ENCODE data around the gene PTPRZ1. TPM values are rescaled to one million over a fixed set of nuclear protein-coding genes. Genes with fewer than 3 reads are reported as not detected.

PTPRZ1 gene
- total and polyA plus RNA-seq, 2 of the 13 experiments (the other 11 are each of a cell fraction or from before 2014, with no cell fraction given), result not detected

GRCh38 chr7:121824276-121824675 is 48.7 kb upstream of the PTPRZ1 start (continued):
- no peak for TF ChIP-seq ZBED4 (CRISPR knock-in tag; IDR thresholded peaks at IDR 0.05; ENCODE audit: borderline replicate concordance)
- no peak for TF ChIP-seq ZNF501 (CRISPR knock-in tag; IDR thresholded peaks at IDR 0.05)
- TF ChIP-seq IRX3 (CRISPR knock-in tag; IDR thresholded peaks at IDR 0.05; ENCODE audit: borderline replicate concordance, low read depth), result no peak
- TF ChIP-seq, protein P1, sequence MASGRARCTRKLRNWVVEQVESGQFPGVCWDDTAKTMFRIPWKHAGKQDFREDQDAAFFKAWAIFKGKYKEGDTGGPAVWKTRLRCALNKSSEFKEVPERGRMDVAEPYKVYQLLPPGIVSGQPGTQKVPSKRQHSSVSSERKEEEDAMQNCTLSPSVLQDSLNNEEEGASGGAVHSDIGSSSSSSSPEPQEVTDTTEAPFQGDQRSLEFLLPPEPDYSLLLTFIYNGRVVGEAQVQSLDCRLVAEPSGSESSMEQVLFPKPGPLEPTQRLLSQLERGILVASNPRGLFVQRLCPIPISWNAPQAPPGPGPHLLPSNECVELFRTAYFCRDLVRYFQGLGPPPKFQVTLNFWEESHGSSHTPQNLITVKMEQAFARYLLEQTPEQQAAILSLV (CRISPR knock-in tag; IDR thresholded peaks at IDR 0.05; ENCODE audit: borderline replicate concordance), result no peak
- TF ChIP-seq RXRB (CRISPR knock-in tag; IDR thresholded peaks at IDR 0.05; ENCODE audit: borderline replicate concordance), result peak; percentile 50
- no peak for TF ChIP-seq SRSF4 (IDR thresholded peaks at IDR 0.05; ENCODE audit: low read depth, low read length, poor library complexity, severe bottlenecking)
- TF ChIP-seq ZBTB3 (CRISPR knock-in tag; IDR thresholded peaks at IDR 0.05; ENCODE audit: borderline replicate concordance, low read depth), result no peak
- TF ChIP-seq BHLHE40 (IDR thresholded peaks at IDR 0.05; ENCODE audit: low read length), result peak; percentile 49; the same call in 1 of the 2 replicates
- no peak for TF ChIP-seq NAIF1 (CRISPR knock-in tag; IDR thresholded peaks at IDR 0.05; ENCODE audit: borderline replicate concordance)
- no peak for TF ChIP-seq ZNF430 (CRISPR knock-in tag; IDR thresholded peaks at IDR 0.05)
- no peak for TF ChIP-seq RBFOX2 (IDR thresholded peaks at IDR 0.05; ENCODE audit: low read depth, low read length)
- TF ChIP-seq POLR2G (IDR thresholded peaks at IDR 0.05; ENCODE audit: low read depth, low read length), result no peak
- TF ChIP-seq ZNF75D (CRISPR knock-in tag; IDR thresholded peaks at IDR 0.05; ENCODE audit: borderline replicate concordance), result no peak
- TF ChIP-seq TRIM24 (CRISPR knock-in tag; IDR thresholded peaks at IDR 0.05), result peak; percentile 37; the same call in 1 of the 2 replicates
- TF ChIP-seq NFE2L1 (CRISPR knock-in tag; IDR thresholded peaks at IDR 0.05; ENCODE audit: borderline replicate concordance), result no peak
- no peak for TF ChIP-seq KAT2B (IDR thresholded peaks at IDR 0.05; ENCODE audit: borderline replicate concordance, low read depth, low read length)
- TF ChIP-seq PBX2 (CRISPR knock-in tag; IDR thresholded peaks at IDR 0.05), result no peak
- TF ChIP-seq ZNF24 (IDR thresholded peaks at IDR 0.05), result no peak
- TF ChIP-seq TARDBP (CRISPR knock-in tag; IDR thresholded peaks at IDR 0.05), result peak; percentile 48; the same call in 1 of the 2 replicates
- peak; percentile 78; the same call in 1 of the 2 replicates for TF ChIP-seq MLX (CRISPR knock-in tag; IDR thresholded peaks at IDR 0.05)
- no peak for TF ChIP-seq KAT7 (CRISPR knock-in tag; IDR thresholded peaks at IDR 0.05; ENCODE audit: borderline replicate concordance)
